Measurements from ENCODE around the gene CMIP.

The CMIP gene

GRCh38 chr16:81693744-81694303, 249.2 kb downstream of the CMIP start:
- no peak for DNase-seq

GRCh38 chr16:81694494-81695280, 250.1 kb downstream of the CMIP start:
- peak; percentile 72 for DNase-seq

GRCh38 chr16:81695321-81696165, 250.9 kb downstream of the CMIP start:
- DNase-seq: no peak

DNA sequence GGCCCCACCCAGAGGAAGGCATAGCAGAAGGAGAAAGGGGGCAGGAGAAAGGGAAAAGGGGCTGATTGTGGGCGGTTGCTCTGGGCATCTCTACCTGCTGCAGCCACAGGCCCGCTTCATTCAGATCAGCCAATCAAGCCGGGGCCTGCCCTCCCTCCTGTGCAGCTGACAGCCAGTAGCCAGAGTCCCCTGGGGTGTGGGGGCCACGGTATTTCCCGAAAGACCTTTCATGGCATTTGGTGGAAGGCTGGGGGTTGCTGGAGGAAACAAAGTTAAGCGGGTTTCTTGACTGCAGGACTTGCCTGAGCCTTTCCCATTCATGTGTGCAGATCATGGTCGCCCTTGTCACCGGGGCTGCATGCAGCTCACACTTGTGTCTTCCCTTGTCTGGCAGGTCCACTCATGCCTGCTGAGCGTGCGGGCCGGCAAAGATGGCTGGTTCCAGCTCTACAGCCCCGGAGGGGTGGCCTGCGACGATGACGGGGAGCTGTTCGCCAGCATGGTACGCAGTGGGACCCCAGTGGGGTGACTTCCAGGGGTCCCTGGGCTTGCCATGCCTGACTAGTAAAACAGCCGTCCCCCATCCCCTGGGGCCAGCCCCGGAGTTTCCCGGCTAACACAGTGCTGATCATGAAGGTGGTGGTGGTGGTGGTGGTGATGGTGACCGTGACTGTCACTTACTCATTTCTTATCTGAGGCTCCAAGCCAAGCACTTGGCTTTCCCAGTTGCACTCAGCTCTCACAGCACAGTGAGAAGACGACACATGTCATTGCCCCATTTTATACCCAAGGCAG, 251.8 kb downstream of the CMIP start:
- no peak for DNase-seq

- no peak for DNase-seq
Observed at GRCh38 chr16:81696961-81697615, 252.5 kb downstream of the CMIP start.

- DNase-seq: peak; percentile 84
Observed at GRCh38 chr16:81697616-81698309, 253.2 kb downstream of the CMIP start.

DNA sequence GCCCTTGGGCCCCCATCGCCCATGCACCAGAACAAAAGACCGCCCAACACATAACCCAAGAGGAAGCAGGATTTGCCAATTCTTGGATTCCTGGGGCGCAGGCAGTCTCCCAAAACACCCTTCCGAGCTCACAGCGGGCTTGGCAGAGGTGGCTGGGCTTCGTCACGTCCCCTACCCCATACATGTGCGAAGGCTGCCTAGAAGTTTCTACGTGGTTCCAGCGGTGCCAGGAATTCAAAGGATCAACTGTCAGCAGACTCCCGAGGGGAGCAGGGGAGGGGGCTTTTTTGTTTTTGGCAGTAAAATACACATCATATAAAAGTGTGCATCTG, 253.7 kb downstream of the CMIP start:
- DNase-seq: peak; percentile 59

DNA sequence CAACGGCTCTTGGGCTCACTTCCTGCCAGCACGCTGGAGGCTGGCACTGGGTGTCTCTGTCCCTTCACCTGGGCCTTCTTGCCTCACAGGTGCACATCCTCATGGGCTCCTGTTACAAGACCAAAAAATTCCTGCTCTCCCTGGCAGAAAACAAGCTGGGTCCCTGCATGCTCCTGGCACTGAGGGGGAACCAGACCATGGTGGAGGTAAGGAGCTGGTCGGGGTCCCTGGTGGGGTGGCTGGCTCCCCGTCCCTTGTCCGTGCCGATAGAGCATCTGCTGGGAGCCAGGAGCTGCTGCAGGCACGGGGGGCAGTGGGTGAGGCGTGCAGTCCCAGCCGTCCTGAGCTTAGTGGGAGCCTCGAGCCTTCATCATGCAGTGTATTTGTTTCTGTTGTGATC, 255.0 kb downstream of the CMIP start:
- DNase-seq: no peak

- no peak for DNase-seq
Observed at GRCh38 chr16:81700071-81700779, 255.6 kb downstream of the CMIP start.

DNA sequence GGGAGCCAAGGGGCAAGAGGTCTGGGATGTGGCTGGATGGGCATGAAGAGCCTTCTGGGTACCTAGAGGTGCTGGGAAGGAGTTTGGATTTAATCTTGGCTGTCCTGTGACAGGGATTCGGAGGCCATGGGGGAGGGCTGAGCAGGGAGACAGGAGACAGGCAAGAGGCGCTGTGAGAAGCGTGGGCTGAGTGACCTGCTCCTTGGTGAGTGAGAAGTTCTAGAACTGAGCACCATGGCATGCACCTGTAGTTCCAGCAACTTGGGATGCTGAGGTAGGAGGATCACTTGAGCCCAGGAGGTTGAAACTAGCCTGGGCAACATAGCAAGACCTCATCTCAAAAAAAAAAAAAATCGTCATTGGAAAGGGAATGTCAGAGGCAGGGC, 256.2 kb downstream of the CMIP start:
- DNase-seq: no peak

DNA sequence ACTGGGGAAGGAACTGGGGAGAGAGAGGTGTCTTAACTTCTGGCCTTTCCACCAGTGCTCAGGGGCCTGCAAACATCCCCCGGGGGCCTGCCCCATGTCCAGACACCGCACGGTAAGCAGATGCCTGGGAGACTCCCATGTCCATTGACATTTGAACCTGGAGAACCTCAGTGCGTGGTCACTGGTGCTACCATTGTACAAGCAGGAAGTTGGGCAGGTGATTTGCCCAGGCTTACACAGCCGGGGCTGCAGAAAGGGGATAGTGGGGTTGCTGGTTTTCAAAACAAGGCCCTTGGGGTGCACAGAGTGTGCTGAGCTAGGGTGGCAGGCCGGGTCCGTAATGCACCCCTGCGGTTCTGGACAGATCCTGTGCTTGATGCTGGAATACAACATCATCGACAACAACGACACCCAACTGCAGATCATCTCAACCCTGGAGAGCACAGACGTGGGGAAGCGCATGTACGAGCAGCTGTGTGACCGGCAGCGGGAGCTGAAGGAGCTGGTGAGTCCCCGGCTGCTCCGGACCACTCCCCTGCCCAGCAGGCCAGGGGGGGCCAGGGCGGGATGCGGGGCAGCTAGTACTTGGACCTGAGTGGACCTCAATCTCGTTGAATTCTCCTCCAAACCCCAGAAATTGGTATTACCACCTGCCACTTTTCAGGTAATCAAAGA, 256.8 kb downstream of the CMIP start:
- no peak for DNase-seq

DNA sequence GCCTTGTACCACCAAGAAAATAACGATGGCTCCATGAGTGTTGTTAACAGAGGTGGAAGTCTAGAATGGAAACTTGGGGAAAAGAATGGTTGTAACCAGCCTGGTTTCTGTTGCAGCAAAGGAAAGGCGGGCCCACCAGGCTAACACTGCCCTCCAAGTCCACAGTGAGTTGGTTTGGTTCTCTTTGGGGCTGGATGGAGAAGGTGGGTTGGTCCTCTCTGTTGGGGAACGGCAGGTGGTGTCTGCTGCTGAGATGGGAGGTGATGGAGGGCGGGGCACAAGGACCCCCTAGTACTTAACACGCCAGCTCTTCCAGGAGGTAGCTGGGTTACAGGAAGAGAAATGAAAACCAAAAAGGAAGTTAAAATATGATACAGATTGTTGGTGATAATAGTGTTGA, 257.9 kb downstream of the CMIP start:
- no peak for DNase-seq

DNA sequence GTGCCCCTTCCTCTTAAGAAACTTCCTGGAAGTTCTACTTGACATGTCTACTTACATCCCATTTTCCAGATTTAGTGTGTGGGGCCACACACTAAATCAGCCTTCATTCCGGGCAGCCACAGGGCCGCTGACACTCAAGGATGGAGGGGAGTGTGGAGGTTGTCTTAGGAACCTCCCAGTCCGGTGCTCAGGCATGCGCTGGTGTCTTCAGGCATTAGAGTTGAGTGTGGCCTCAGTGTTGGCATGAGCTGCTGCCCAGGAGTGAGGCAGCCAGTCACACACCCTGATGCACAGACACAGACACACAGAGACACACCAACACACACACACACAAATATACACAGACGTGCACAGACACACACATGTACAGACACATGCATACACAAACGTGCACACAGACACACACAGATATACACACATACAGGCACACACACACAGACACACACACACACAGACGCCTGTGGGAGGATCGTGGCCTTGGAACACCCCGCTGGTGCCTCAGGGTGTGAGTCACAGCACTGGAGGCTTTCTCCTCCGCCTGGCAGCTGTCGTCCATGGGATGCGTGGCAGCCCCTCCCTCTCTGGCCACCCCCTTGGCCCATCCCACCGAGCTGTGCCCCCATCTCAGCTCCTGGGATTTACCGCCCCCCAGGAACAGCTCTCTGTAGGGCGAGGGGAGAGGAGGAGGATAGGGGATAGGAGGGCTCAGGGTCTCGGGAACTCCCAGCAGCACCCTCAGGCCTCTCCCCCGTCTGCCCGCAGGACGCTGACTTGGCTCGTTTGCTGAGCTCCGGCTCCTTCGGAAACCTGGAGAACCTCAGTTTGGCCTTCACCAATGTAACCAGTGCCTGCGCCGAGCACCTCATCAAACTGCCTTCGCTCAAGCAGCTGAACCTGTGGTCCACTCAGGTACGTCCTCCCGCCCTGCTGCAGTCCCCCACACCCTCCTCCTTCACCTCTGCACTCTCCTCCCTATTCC, 258.9 kb downstream of the CMIP start:
- peak; percentile 57 for DNase-seq

DNA sequence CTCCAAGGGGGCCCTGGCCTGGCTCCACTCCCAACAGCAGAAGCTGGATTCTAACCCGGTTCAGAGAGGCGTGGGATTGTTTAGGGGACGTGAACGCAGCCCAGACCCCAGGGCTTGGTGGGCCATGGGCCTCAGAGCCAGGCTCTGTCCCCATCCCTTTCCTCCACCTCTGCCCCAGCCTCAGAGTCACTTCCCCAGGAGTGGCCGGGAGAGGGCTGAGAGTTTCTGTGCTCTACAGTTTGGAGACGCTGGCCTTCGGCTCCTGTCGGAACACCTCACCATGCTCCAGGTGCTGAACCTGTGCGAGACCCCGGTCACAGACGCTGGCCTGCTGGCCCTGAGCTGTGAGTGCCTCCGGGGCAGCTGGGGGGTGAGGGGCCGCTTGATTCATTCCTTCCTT, 260.7 kb downstream of the CMIP start:
- DNase-seq: no peak

DNA sequence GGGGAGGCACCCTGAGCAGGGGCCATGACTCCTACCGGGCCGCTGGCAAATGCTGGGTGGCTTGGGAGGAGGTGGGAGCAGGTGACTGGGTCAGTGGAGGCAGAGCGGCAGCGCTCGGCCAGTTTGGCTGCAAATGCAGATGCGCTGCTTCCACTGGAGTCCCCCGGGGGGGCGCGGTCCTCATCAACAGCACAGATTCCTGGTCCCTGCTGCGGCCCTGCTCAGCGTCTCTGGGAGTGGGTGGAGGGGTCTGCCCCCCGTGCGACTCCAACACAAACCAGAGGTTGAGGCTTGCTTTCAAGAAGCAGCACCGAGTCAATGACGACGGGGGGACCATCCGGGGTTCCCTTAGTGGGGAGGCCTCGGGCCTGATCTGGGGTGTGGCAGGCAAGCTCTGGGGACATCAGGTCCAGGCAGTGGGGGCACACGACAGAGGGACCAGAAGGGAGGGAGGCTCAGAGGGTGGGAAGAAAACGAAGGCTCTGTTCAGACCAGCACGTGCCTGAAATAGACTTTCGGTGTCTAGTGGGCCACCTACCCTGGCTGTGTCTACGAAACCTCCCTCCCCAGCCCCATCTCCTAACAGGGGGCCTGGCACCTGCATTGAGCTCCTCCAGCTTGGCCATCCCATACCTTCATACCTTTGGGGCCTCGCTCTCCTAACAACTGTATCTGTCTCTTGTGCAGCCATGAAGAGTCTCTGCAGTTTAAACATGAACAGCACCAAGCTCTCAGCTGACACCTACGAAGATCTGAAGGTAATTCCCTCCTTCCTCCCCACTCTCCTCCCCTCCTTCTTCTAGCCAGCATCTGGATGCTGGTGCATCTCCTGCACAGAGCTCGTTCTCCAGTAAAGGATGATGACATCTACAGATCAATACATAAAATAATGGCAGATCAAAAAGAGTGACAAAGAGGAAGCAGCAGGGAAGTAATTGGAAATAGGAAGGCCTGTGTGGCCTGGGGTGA, 262.0 kb downstream of the CMIP start:
- DNase-seq: no peak

- no peak for DNase-seq
Observed at GRCh38 chr16:81707411-81708265, 263.0 kb downstream of the CMIP start.

Measured in right hindlimb (tissue), 1 donor.